GM19372 (cell line): ENCODE measurements around the gene PALLD.

Source experiments
- ATAC-seq: cut with Tn5 transposase; IDR thresholded peaks from one replicate; pipeline ENCODE4 v1.9.1; 2021; ENCODE audit warnings: mild to moderate bottlenecking, low read depth, moderate library complexity; ENCODE audit not compliant: unreplicated experiment

The PALLD gene

DNA sequence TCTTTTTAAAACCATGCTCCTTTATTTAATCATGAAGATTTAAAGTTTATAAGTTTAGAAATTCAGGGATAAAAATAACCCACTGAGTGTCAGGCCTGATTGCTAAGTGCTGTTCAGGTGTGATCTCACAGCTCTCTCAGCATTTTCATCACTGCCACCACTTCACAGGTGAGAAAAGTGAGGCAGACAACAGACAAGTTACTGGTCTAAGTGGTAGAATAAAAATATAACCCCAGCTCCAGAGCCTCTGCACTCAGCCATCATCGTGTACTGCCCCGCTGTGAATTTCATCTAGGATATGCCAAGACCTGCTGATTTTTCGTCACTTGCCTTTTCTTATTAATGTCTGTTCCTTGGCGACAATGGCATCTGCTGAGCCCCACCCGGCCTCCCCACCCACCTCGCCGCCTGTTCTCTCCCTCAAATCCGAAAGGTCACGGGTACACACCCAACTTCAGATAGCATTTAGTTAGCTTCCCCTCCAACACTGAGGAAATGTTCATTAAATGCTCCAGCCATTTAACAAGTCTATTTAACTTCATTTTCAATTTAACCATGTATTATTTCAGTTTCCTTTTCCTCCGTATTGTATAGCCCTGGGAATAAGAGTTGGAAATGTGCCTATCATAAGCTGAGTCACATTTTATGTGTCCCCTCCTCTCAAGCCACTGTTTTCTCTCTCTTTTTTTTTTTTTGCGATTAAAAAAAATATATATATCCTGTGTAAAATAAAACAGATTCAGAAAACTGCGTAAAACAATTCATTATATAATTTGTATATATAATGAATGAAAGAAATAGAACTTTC lies 276.7 kb downstream of the PALLD start:
- ATAC-seq = no peak

- no peak for ATAC-seq
Measured at GRCh38 chr4:168776382-168776781, 279.5 kb downstream of the PALLD start.

DNA sequence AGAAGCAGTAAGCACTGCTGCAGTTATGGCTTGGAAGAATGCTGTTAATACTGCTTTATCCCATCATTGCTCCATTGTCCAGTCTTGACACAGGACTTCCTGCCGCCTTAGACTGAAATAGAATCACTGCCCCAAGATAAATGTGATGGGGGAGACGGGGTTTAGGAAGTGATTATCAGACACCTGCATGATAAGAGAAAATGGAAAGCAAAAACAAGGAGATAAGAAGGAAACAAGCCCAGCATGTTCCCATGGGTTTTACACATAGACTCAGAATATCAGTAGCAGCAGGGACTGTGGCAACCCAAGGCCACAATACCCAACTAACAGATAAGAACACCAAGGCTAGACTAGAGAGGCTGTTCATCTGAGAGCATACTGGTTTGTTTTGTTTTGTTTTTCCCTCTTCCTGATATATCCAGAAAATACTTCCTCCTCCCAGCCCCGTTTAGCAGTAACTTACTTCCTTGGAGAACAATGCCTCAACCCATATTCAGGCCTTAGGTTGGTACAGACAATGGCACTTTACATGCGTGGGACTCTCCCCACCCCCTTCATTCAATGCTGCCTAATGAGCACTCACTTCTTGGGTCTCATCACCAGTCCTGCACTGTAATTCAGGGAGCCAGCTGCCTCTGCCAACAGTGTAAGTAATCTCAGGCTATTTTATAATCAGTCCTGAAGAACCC lies 280.6 kb downstream of the PALLD start:
- ATAC-seq = no peak

GRCh38 chr4:168781341-168781740 lies 284.5 kb downstream of the PALLD start:
- no peak for ATAC-seq

GRCh38 chr4:168781926-168782325 lies 285.1 kb downstream of the PALLD start:
- ATAC-seq = no peak

- ATAC-seq = no peak
Measured at GRCh38 chr4:168782439-168782838, 285.6 kb downstream of the PALLD start.

GRCh38 chr4:168784786-168785461 lies 288.1 kb downstream of the PALLD start:
- no peak for ATAC-seq

DNA sequence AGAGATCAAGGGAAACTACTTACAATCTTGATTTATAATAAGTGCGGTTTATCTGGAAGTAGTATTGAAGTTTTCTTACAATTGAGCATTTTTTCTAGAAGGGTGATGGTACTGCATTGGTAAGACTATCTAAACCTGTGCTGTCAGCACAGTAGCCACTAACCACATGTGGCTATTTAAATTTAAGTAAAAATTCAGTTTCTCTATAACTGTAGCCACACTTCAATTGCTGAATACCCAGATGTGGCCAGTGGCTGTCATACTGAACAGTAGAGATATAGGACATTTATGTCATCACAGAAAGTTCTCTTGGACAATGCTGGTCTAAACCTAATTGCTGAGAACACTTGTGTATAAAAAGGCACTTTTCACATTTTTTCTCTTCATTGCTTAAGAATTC lies 290.5 kb downstream of the PALLD start:
- no peak for ATAC-seq

DNA sequence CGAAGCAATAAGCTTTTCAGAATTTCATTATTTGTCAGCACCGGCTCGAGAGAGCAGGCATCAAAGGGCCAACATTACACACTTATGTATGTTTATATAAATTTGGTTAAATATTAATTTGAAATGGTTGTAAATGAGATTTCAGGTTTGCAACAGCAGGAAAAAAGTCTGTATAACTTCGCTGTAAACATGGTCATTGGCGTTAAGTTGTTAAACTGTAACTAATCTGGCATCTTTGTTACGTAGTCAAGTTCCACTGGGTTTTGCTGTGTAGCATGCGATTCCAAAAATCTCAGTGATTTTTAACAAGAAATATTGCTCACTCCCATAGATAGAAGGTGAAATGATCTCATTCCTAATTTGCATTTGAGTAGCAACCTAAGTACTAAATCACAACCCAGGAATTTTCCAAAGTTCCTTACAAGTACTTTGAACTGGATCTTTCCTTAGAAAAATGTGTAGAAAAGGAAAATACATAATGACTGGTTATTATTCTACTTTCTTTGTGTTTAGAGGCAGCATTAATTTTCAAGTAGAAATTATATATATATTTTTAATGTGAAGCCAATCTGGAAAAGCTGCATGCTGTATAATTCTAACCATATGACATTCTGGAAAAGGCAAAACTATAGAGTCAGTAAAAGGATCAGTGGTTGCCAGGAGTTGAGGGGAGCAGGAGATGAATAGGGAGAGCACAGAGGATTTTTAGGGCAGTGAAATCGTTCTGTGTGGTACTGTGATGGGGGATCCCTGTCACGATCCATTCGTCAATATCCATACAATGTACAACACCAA lies 291.1 kb downstream of the PALLD start:
- no peak for ATAC-seq

GRCh38 chr4:168790898-168791297 lies 294.0 kb downstream of the PALLD start:
- no peak for ATAC-seq

- ATAC-seq = no peak
Measured at GRCh38 chr4:168791376-168791775, 294.5 kb downstream of the PALLD start.

DNA sequence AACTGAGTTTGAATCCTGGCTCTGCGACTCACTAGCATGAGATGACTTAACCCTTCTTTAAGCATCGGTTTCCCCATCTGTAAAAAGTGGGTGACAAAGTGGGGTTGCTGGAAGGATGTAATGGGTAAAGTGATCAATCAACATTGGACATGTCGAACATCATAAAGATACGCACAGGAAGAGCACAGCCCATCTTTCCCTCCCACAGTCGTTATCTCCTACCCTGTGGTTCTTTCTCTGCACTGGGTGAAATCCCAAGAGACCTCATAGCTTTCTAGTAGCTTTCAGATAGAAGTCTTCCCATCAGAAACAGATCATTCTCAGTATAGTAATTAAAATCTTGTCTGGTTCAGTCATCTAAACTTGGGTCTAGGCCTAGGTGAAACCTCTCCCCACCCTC lies 296.7 kb downstream of the PALLD start:
- no peak for ATAC-seq

GRCh38 chr4:168794092-168794707 lies 297.3 kb downstream of the PALLD start:
- no peak for ATAC-seq

DNA sequence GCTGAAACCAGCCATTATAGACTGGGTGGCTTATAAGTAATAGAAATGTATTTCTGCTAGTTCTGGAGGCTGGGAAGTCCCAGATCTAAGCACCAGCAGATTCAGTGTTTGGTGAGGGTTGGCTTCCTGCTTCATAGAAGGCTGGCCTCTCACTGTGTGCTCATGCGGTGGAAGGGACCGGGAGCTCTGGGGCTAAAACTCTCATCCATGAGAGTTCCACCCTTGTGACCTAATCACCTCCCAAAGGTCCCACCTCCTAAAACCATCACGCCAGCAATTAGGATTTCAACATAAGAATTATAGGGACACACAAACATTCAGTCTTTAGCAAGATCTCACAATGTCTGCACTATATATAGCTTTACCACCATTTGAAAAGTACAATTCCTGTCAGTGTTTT lies 298.0 kb downstream of the PALLD start:
- no peak for ATAC-seq

DNA sequence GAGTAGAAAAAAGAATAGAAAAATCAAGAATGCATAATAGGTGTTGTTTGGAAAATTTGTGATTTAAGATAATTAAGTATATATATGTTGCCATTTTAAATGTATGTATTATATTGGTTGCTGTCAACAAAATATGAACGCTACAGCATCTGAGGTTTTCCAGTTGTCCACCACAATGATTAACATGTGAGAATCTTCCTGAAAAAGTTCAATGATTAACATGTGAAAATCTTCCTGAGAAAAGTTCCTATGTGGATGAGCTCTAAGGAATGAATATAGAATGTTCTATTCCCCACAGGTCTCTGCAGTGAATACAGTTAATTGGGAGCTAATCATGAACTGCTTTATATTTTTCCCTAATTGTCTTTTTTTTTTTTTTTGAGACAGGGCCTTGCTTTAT lies 298.5 kb downstream of the PALLD start:
- no peak for ATAC-seq

DNA sequence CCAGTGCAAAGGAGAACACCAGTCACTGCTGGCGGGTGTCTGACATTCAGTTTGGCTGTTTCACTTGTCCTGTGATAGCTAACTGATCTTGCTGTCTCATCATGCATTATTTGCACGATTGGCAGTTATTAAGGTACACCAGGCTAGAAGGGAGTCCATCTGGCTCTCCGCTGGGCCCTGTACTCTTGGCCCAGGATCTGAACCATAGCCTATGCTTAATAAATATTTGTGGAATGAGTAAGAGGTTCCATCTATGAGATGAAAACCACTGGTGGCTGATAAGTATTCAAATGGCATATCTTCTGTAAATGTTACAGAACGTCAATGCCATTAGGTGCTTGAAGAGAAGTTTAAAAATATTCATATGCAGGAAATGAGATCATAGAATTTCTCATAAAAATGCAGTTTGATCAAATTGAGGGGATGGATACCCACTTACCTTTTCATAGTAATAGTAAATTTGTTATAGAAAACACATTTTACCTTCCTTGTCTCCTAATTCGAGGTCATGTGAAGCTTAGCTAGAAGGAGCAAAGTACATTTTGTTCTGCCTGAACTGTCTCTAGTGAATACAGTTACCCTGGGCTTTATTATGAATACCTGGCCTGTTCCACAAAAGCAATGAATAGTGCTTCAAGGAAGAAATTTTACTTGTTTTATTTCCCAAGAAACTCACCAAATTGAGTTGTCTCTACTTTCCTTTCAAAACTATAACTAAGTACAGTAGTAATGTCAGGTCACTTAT lies 299.7 kb downstream of the PALLD start:
- no peak for ATAC-seq

GRCh38 chr4:168797194-168797593 lies 300.3 kb downstream of the PALLD start:
- no peak for ATAC-seq

GRCh38 chr4:168797738-168798375 lies 301.0 kb downstream of the PALLD start:
- ATAC-seq = no peak

- no peak for ATAC-seq
Measured at GRCh38 chr4:168800926-168801325, 304.1 kb downstream of the PALLD start.
